ENCODE data around the gene TUBE1. TPM values are rescaled to one million over a fixed set of nuclear protein-coding genes. Genes with fewer than 3 reads are reported as not detected.
A peak's percentile ranks its signal among the peaks of the same experiment; 100 is the strongest.

The TUBE1 gene
- total RNA-seq, 1 donor, result 38.2 TPM

DNA sequence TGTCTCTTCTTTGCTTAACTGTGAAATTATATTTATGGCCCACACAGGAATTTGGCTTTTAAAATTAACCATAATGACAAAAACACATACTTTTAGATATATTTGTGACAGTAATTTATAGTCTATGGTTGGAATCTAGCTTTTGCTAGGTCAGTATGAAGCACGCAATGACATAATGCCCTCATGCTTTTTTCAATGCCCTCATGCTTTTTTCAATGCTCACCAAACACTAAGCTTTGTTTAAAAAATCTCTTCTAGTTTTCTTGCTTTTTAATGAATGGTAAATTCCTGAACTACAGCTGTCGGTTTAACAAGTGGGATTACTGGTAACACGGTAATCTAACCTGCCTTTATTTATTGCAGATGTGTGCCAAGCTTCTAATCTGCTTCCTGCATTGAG is 20.7 kb downstream of the TUBE1 start:
- DNase-seq (ENCODE audit: low read depth), result no peak
- no peak overlapping the region for H3K4me3 ChIP-seq (ENCODE audit: low read depth, low read length)
- TF ChIP-seq, protein P1, sequence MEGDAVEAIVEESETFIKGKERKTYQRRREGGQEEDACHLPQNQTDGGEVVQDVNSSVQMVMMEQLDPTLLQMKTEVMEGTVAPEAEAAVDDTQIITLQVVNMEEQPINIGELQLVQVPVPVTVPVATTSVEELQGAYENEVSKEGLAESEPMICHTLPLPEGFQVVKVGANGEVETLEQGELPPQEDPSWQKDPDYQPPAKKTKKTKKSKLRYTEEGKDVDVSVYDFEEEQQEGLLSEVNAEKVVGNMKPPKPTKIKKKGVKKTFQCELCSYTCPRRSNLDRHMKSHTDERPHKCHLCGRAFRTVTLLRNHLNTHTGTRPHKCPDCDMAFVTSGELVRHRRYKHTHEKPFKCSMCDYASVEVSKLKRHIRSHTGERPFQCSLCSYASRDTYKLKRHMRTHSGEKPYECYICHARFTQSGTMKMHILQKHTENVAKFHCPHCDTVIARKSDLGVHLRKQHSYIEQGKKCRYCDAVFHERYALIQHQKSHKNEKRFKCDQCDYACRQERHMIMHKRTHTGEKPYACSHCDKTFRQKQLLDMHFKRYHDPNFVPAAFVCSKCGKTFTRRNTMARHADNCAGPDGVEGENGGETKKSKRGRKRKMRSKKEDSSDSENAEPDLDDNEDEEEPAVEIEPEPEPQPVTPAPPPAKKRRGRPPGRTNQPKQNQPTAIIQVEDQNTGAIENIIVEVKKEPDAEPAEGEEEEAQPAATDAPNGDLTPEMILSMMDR (IDR thresholded peaks at IDR 0.05; ENCODE audit: insufficient read depth, low read length), result no peak

DNA sequence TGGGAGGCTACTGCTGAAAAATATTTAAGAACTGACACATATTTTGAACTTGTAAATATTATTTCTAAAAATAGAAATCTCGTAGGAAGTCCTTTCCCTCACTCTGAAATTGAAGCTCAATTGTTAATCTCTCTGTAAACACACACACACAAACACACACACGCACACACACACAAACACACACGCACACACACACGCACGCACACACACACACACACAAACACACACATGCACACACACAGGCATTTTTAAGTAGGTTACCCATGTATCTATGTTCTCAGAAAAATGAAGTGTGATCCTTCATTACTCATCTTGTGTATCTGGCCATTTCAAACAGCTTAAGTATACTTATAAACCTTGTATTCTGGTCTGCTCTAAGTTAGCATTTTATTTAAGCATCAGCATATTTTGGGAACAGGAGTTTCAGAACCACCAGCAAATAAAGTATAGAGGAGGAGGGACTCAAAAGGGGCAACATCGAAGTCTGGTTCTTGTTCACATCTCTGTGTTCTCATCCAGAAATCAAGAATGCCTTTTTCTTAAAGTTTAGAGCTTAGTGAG is 21.8 kb downstream of the TUBE1 start:
- H3K4me3 ChIP-seq (ENCODE audit: low read depth, low read length), result no peak overlapping the region
- no peak for DNase-seq (ENCODE audit: low read depth)
- TF ChIP-seq, protein P1 (IDR thresholded peaks at IDR 0.05; ENCODE audit: insufficient read depth, low read length), result no peak

DNA sequence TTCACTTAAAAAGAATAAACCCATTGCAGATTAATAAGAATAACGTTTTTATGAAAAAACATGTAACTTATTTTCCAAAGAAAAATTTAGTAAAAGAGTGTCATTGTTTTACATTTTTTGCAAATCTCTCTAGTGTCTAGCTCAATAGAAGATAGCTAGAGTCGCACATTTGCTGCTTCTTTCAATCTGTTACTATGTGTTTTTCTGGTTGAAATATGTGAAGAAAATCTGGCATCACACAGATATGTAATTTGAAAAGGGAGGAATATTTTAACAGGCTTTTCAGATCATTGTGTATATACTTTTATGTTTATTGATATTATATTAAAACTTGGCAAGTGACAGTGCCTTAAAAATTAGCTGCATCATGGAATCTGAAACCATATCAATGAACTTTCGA is 24.3 kb downstream of the TUBE1 start:
- TF ChIP-seq, protein P1 (IDR thresholded peaks at IDR 0.05; ENCODE audit: insufficient read depth, low read length), result no peak
- DNase-seq (ENCODE audit: low read depth), result no peak
- no peak overlapping the region for H3K4me3 ChIP-seq (ENCODE audit: low read depth, low read length)

DNA sequence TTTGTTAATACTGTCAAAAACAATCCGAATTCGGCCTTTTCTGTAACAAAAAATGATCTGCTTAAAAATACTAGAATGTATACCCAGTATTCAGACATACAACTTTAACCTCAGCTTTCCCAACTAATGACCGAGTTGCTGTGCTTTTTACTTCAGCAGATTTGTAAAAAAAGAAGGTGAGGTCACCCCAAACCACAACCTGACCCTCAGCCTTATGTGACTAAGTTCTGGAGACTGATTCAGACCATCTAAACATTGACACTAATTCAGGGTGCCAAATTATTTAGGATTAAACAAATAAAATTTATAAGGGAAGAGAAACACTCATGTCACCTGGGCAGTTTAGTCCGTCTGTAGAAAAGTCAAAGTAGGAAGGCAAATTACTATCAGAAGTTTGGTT is 25.7 kb downstream of the TUBE1 start:
- TF ChIP-seq, protein P1 (IDR thresholded peaks at IDR 0.05; ENCODE audit: insufficient read depth, low read length), result no peak
- H3K4me3 ChIP-seq (ENCODE audit: low read depth, low read length), result no peak overlapping the region
- peak; percentile 50 for DNase-seq (ENCODE audit: low read depth)

DNA sequence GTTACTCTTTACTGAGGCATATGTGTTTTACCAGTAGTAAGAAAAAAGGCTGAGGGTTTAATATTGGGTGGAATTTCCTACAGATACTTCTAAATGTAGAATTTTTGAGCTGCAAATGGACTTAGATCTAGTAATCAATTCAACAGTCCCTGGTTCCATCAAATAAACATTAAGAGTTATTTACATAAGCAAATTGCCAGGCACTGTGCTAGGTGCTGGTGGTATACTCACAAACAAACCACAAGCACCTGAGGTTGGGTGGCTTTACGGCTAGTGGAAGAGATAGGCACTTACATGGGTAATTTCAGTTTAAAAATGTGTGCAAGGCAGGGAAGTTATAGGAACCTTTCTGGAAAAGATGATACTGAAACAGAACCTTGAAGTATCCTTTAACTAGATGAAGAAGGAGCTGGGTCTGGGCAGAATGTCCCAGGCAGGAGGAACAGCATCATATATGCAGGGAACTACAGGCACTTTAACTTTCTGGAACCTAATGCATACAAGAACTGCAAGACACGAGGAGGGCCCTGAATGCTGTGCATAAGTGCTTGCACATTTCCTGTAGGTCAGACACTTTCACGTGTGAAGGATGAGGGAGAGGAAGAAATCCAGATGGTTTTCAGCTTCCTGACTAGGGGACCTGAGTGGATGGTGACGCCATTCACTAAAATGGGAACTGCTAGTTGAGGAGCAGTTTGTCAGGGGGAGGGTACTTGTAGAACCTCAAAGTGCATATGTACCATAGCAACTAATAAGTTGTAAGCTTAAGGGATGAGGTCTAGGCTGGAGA is 28.8 kb downstream of the TUBE1 start:
- no peak overlapping the region for H3K4me3 ChIP-seq (ENCODE audit: low read depth, low read length)
- DNase-seq (ENCODE audit: low read depth), result no peak
- TF ChIP-seq, protein P1 (IDR thresholded peaks at IDR 0.05; ENCODE audit: insufficient read depth, low read length), result no peak

DNA sequence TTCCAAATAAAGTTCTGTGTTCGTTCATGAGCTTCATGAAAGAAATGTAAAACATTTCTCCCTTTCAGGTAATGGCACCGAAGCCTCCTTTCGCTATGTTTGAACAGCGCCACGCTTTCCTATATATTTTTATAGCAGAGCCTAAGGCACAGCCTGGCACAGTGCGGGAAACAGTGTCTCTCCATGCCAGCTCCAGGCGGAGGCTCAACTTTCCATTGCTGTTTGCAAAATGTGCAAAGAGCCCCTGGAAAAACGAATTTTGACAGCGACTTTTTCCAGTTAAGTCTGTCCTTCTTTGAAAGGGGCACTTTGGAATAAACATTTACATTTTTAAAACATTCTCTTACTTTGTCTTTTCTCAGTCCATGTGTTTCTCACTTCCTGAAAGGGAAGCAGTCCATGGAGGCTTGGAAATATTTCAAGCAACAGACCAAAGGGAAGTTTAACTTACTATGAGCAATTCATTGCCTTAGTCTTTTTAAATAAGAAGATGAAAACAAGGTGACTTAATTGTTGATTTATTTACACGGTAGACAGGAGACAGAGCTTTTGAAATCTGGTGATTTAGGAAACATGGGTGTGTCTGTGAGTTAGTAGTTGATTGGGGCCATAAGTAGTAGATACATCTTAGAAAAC is 32.6 kb downstream of the TUBE1 start:
- DNase-seq (ENCODE audit: low read depth), result peak; percentile 22
- TF ChIP-seq, protein P1 (IDR thresholded peaks at IDR 0.05; ENCODE audit: insufficient read depth, low read length), result no peak
- H3K4me3 ChIP-seq (ENCODE audit: low read depth, low read length), result no peak overlapping the region

Data from fibroblast of the aortic adventitia (primary cell).